ENCODE results near the gene MAP3K15.

GRCh38 chrX:19563746-19564145 lies 48.4 kb upstream of the MAP3K15 start:
- TF ChIP-seq CTCF (IDR thresholded peaks at IDR 0.05 in 8 of 11, conservative IDR thresholded peaks at IDR 0.05 in 3 of 11) = no peak
- no peak for TF ChIP-seq POLR2A (IDR thresholded peaks at IDR 0.05)
- no peak for TF ChIP-seq POLR2AphosphoS5 (IDR thresholded peaks at IDR 0.05)

Measured in spleen (tissue), 7 donors.